ENCODE data around the gene SIGLEC9.

SIGLEC9 gene

GRCh38 chr19:51097796-51098195 is 26.9 kb upstream of the SIGLEC9 start:
- no peak for DNase-seq

- DNase-seq = no peak
These were observed 26.2 kb upstream of the SIGLEC9 start for GRCh38 chr19:51098365-51099046.

- DNase-seq = no peak
These were observed 25.7 kb upstream of the SIGLEC9 start for GRCh38 chr19:51099047-51099382.

GRCh38 chr19:51100601-51101000 is 24.1 kb upstream of the SIGLEC9 start:
- no peak for DNase-seq

GRCh38 chr19:51101171-51101865 is 23.4 kb upstream of the SIGLEC9 start:
- peak; percentile 6 for DNase-seq

GRCh38 chr19:51102991-51103390 is 21.7 kb upstream of the SIGLEC9 start:
- DNase-seq = no peak

GRCh38 chr19:51103926-51104341 is 20.8 kb upstream of the SIGLEC9 start:
- no peak for DNase-seq

DNA sequence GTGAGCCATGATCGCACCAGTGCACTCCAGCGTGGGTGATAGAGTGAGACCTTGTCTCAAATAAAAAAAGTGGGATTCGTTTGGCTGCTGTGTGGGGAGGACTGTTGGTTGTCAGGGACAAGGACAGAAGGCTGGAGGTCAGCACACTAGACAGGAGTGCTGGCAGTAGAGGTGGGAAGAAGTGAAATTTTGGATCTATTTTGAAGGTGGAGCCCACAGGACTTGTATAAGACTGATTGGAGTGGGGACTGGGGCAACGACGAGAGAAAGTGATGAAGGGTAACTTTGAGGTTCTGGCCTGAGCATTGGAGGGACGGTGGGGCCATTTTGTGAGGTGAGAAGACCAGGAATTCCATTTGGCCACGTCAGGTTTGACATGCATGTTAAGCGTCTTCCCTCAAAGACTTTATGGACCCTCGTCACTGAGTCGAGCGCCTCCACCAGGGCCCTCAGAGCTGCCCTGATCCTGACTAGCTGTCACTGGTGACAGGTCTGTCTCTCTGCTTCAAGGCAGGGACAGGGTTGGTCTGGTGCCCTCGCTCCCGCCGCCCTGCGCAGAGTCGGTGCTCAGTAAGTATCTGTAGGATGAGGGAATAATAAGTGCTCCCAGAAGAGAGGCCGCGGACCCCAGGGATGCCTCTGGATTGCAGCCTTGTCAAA is 17.2 kb upstream of the SIGLEC9 start:
- DNase-seq = no peak

- peak; percentile 99 for DNase-seq
These were observed 16.5 kb upstream of the SIGLEC9 start, which contains the start of gene CTU1 for GRCh38 chr19:51108066-51108804. CTU1 (minus strand) TSS chr19:51108409; CDS start chr19:51104569, 3,840 bp downstream.

GRCh38 chr19:51108805-51109146 is 15.9 kb upstream of the SIGLEC9 start:
- peak; percentile 67 for DNase-seq

DNA sequence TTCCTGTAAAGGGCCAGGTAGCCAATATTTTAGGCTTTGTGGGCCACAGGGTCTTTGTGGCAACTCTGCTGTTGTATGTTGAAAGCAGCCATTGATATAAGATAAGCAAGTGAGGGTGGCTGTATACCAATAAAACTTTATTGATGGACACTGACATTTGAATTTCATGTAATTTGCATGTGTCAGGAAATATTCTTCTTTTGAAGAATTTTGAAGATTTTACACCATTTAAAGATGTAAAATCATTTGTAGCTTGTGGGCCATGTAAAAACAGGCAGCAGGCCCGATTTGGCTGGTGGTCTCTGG is 14.1 kb upstream of the SIGLEC9 start:
- DNase-seq = no peak

DNA sequence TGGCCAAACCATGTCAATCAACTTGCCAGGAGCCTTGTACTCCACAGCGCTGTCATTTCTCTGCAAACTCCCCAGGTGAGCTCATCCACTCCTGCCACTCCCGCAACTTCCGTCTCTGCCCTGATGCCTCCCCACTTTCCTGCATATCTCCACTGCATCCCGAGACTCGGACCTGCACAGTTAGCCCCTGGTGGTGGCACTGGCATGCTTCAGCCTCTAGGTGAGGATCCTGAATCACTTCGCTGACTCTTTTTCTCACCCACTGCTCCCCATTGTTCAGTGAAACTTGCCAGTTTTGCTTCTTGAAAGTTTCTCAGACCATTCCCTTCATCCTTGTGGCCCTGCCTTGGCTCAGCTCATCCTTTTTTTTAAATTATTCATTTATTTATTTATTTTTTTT is 13.1 kb upstream of the SIGLEC9 start:
- DNase-seq = no peak

DNA sequence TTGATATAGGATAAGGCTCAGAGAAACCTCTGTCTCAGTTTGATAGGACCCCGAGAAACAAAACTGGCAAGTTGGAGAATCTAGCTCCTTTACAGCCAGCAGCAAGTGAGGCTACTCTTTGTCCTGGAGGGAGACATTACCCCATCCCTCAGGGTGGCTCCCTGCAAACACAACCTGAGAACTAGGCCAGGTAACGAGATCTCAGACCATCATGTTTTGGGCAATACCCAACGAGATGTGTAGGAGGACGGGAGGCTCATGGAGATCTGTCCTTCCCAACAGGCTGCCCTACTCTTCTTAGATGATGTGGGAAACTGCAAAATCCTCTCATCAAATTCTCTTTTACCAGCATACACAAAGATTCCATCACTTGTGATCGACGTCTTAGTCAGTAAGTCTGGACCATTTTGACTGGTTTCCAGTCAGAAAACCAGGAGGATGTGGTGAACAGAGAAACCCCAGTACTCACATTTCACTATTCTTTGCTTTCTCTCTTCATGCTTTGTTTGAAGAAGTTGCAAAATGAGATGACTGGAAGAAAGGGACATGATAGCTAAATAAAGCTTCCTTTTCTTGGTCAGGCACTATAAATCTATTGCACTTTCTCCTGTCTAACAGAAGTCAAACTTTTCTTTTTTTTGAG is 10.5 kb upstream of the SIGLEC9 start:
- DNase-seq = no peak

DNA sequence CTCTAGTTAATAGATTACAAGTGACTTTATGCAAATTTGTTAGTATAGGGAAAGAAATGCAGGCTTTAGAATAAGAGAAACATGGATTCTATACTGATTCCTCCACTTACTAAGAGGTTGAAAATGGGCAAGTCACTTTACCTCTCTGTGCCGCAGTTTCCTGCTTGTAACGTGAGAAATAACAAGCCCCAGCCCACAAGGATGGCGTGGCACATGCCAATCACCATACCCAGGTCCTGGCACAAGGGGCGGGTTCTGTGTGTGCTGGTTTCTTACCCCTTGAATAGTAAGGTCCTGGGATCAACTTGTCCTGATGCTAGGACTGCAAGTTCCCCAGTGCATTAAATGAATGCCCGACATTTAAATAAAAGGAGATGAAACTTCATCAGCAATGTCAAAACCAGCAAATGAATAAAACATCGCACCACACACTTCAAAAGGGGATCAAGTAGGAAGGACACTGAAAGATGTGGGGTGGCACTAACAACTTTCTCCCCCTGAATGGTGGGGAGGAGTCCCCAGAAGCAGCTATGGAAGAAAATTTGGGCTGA is 7.9 kb upstream of the SIGLEC9 start:
- DNase-seq = no peak

DNA sequence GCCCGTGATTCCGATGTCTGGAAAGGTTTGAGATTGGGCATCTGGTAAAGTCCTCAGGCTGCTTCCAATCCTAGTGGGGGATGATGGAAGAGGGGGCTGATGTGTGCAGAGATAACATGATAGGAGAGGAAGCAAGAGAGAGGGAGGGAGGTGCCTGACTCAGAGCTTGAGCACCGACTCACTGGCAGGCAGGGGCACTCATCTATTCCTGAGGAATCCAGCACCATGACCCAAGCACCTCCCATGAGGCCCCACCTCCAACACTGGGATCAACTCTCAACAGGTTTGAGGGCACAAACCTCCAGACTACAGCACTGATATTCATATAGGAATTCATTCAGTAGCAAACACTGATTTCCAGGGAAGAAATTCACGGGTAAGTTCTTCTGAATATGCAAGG is 5.6 kb upstream of the SIGLEC9 start:
- no peak for DNase-seq

DNA sequence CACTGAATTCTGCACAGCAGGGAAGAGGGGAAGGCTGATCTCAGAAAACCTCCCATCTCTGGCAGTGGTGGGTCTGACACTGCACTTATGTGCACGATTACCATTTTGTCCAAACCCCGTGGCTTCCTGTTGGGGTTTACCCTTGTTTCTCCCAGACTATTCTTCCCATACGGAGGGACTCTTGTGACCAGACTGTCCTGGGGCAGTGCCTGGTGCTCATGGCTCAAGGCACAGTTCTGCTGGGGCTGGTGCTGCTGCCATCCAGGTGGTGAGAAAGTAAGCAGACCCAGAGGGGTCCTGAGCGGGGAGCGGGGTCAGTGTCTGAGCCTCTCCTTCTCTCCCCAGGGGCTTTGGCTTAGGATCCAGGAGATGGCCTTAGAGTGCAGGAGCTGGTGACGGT is 5.1 kb upstream of the SIGLEC9 start:
- no peak for DNase-seq

- DNase-seq = no peak
These were observed 4.5 kb upstream of the SIGLEC9 start for GRCh38 chr19:51120160-51120559.

- DNase-seq = no peak
These were observed 3.4 kb upstream of the SIGLEC9 start for GRCh38 chr19:51121257-51121656.

DNA sequence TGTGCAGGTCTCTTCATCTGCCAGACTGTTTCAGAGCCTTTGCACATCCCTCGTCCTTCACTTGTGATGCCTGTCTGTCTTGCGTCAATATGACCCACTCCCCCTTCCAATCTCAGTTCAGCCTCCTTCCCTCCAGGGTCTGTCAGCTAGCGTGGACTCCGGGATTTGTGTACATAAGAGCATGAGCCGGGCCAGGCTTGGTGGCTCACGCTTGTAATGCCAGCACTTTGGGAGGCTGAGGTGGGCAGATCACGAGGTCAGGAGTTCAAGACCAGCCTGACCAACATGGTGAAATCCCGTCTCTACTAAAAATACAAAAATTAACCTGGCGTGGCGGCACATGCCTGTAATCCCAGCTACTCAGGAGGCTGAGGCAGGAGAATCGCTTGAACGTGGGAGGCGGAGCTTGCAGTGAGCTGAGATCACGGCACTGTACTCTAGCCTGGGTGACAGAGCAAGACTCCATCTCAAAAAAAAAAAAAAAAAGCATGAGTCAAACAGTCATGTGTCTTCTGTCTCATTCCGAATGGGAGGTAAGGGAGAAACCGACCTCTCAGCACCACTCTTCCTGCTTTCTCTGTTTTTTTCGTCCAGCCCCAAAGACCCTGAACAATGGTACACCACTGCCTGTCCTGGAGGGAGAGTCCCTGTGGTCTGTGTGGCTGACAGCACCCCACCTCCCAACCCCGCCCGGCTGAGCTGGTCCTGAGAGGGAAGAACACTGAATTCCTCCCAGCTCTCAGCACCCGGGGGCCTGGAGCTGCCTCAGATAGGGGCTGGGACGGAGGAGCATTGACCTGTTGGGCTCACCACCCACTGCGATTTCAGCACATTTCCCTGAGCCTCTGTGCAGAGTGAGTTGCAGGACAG is 2.4 kb upstream of the SIGLEC9 start:
- DNase-seq = no peak

DNA sequence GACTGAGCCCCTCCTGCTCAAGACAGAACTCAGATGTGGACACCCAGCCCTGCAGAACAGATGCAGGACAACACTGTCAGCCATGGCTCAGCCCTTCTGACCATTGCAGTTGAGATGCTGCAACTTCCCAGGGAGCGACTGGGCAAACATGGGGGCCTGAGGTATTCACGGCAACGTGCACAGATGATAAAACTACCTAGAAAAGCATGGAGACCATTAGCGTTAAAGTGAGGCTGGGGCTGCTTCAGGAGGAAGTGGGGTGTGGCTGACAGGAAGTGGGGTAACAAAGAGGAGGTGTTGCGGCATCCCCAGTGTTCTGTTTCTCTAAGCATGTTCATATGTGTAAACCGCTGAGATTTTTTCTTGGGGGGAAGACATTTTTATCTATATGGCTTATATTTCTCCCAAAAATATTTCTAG is 1.3 kb upstream of the SIGLEC9 start:
- no peak for DNase-seq

DNA sequence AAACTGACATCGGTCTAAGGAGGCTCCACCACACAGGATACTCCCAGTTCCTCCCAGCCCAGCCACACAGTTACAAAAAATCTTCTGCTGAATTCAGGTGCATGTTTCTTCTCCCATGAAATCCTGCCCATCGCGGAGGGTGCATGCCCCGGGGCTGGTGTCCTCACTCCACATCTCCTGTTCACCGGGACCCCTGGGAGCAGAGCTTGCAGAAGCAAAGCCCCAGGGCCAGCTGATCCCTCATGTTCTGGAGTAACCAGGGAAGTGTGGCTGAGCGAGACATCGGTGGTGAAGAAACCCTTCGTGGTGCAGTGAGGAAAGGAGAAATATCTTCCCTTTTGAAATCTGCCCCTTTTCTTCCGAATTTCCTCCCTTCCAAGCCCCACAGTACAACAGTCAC is 904 bp upstream of the SIGLEC9 start:
- no peak for DNase-seq

- DNase-seq = no peak
These were observed 490 bp upstream of the SIGLEC9 start for GRCh38 chr19:51124216-51124615.
